GM21529 (cell line): ENCODE measurements around the gene CTBP2.

Experiments used
- ATAC-seq: cut with Tn5 transposase; IDR thresholded peaks from one replicate; pipeline ENCODE4 v1.9.1; 2021; ENCODE audit not compliant: unreplicated experiment

The CTBP2 gene

GRCh38 chr10:124956764-124957163 is 203.6 kb downstream of the CTBP2 start:
- ATAC-seq: no peak

DNA sequence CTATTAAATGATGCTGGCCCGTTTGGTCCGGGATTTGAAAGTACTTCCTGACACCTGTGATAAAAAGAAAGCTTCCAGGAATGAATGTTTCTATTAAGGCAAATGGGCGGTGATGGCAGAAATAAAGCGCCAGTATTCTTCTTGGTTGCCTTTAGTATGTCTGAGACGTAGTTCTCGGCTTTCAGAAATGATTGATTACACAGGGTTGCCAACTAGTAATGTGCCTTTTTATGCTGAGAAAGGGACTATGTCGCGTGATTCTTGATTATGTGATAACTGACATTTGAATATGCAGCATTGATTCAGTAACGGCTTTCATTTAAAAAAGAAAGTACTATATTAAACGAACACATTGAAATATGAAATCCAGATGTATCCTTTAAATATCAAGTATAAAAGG is 204.5 kb downstream of the CTBP2 start:
- ATAC-seq: no peak

DNA sequence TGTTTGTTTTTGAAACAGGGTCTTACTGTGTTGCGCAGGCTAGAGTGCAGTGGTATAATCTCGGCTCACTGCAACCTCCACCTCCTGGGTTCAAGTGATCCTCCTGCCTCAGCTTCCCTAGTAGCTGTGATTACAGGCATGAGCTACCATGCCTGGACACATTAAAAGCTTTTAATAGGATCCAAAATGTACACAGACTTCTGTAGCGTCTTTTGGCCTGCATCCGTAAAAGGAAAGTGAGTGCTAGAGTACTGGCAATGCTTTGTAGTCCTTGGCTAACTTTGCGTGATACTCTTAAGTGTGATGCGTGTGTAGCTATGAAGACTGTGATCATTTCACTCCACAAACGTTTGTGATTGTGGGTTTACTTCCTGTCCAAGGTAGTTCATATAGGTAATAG is 205.1 kb downstream of the CTBP2 start:
- no peak for ATAC-seq

- ATAC-seq: no peak
Measured at GRCh38 chr10:124953421-124953820, 206.9 kb downstream of the CTBP2 start.

- no peak for ATAC-seq
Measured at GRCh38 chr10:124952123-124952522, 208.2 kb downstream of the CTBP2 start.

- no peak for ATAC-seq
Measured at GRCh38 chr10:124949543-124949942, 210.8 kb downstream of the CTBP2 start.

GRCh38 chr10:124946945-124947344 is 213.4 kb downstream of the CTBP2 start:
- no peak for ATAC-seq

GRCh38 chr10:124944982-124945381 is 215.4 kb downstream of the CTBP2 start:
- no peak for ATAC-seq

DNA sequence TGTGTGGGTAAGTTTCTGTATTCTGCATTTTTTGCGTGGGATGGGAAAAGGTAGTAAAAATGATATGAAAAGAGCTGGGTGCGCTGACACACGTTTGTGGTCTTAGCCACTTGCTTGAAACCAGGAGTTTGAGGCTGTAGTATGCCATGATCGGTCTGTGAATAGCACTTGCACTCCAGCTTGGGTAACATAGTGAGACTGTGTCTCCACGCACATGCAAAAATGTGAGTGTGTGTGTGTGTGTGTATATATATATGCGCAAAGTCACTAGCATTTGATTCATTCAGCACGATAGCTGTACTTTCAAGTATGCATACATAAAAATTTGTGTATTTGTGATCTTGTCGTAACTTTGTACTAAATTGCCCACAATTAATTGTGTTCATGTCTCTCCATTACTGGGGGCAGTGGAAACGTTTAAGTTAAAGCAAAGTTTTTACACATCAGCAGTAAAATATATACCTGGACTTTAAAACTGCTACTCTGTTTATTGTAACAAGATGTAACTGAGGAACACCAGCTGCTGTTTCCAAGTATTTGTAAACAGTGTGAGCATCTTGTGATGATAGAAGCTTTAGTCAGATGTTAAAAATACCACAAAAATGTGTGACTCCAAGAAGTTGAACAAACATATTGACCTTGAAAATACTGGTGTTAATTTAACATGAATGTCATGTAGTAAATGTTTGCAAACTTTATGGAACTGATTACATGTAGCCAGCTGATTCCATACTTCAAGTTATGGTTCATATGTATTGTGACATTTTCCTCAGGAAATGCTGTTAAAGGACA is 216.9 kb downstream of the CTBP2 start:
- no peak for ATAC-seq

DNA sequence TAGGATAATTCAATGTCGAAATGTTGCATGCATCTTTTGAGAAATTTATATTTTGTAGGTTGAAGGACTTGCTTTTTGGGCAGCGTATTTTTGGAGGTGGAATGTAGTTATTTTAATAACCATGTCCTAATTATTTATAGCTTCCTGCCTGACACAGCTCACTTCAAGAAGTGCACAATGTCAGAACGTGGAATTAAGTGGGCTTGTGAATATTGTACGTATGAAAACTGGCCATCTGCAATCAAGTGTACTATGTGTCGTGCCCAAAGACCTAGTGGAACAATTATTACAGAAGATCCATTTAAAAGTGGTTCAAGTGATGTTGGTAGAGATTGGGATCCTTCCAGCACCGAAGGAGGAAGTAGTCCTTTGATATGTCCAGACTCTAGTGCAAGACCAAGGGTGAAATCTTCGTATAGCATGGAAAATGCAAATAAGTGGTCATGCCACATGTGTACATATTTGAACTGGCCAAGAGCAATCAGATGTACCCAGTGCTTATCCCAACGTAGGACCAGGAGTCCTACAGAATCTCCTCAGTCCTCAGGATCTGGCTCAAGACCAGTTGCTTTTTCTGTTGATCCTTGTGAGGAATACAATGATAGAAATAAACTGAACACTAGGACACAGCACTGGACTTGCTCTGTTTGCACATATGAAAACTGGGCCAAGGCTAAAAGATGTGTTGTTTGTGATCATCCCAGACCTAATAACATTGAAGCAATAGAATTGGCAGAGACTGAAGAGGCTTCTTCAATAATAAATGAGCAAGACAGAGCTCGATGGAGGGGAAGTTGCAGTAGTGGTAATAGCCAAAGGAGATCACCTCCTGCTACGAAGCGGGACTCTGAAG is 217.8 kb downstream of the CTBP2 start:
- ATAC-seq: no peak

DNA sequence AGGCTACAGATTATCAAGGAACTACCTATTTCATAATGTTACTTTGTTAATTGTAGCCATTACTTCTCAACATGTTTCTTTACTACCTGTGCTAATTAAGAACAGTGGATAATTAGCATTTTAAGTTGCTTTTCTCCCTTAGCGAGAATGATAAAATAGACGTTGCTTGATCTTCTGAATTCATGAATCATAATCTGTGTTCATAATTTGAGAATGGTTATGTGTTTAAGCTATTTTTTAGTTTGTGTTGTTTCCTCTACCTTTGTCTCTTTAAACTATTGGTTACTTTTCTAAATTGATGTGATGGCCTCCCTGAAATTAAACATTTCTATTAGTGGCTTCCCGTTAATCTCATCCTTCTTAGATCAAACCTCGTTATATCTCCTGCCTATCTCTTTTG is 218.5 kb downstream of the CTBP2 start, which contains the start of gene ZRANB1:
Gene ZRANB1, plus strand, starts transcription at position 301 of the 400 bp plus-strand sequence. CDS start 371 bp downstream, outside the sequence.
- ATAC-seq: no peak

GRCh38 chr10:124939290-124939689 is 221.1 kb downstream of the CTBP2 start:
- no peak for ATAC-seq

DNA sequence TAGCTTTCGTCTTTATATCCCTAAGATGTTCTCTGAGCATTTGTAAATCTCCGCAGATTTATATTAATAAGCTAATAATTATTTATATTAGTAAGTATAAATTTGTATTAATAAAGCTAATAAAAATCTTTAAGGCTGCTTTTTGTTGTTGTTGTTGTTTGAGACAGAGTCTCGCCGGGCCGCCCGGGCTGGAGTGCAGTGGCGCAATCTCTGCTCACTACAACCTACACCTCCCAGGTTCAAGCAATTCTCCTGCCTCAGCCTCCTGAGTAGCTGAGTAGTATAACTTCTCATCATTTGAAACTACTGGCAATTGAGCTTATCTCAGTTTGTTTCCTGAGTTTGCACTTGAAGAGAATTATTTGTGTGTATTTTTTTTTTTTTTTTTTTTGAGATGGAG is 223.6 kb downstream of the CTBP2 start:
- ATAC-seq: no peak

- ATAC-seq: no peak
Measured at GRCh38 chr10:124935946-124936345, 224.4 kb downstream of the CTBP2 start.
